Left hindlimb (tissue), 1 donor: ENCODE measurements around the gene MRPL20.
"Not testable (repeated sequence)": the region's sequence is repeated elsewhere in the genome, so short reads cannot be mapped to it uniquely, and the experiment has no call there.

ENCODE experiments used
- DNase-seq: peaks from one replicate; pipeline ENCODE4 v3.0.0-alpha.2; 2018

MRPL20 gene

GRCh38 chr1:1425753-1426495 is 18.8 kb upstream of the MRPL20 start:
- DNase-seq = no peak

- no peak for DNase-seq
Observed at GRCh38 chr1:1425426-1425752, 18.3 kb upstream of the MRPL20 start.

DNA sequence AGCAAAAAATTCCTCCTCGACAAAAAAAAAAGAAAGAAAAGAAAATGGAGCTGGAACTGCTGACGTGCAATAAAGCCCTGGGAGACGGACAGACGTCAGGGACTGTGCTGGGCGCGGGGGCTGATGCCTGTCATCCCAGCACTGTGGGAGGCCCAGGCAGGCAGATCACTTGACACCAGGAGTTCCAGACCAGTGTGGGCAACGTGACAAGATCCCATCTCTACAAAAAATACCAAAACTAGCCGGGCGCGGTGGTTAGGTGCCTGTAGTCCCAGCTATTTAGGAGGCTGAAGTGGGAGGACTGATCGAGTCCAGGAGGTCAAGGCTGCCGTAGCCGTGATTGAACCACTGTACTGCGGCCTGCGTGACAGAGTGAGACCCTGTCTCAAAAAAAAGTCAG is 17.6 kb upstream of the MRPL20 start:
- no peak for DNase-seq

DNA sequence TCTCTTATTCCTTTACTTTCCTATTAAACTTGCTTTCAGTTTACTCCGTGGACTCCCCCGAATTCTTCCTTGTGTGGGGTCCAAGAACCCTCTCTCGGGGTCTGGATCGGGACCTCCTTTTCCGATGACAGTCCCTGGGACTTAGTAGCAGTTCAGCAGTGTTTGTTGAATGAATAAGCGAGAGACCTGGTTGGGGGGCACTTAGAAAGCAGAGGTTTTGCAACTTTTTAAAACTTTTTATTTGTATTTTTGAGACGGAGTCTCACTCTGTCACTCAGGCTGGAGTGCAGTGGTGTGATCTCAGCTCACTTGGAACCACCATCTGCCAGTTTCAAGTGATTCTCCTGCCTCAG is 16.1 kb upstream of the MRPL20 start:
- no peak for DNase-seq

GRCh38 chr1:1422465-1423244 is 15.6 kb upstream of the MRPL20 start:
- DNase-seq = peak; percentile 36

GRCh38 chr1:1421907-1422464 is 14.9 kb upstream of the MRPL20 start:
- DNase-seq = no peak

DNA sequence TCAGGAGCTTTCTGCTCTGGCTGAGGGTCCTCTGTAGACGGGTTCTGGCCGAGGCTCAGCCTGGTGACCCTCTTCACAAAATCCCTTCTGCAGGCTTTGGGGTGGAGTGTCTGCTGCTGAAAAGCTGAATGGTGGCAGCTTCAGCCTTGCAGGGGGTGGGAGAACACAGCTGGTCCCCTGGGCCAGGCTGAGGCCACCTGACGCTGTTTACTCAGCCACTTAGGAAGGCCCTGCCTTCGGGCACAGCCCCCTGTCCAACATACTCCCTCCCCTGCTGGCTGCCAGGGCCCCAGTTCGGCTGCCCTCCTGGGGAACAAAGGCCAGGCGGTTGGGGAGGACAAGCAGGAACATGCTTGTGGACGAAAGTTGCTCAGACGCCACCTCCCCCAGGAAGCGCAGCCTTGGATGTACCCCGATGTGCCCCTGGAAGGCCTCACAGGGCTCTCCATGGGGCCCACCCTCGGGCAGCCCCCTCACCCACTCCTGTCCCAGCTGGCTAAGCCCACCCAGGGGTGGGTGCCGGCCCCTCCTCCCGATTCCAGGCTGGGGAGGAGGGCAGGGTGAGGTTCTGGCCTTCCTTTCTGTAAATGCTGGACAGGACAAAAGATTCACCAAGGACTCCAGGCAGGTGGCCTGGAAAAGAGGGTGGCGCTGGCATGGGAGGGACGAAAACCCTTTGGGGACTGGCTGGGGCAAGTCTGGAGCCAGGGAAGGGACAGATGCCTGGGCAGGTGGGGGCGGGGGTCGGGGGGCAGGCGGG is 14.2 kb upstream of the MRPL20 start, which contains the start of gene ANKRD65:
ANKRD65 (minus strand) TSS at position 130 of the 760 bp plus-strand sequence. CDS start 271 bp downstream, outside the sequence.
- DNase-seq = no peak

DNA sequence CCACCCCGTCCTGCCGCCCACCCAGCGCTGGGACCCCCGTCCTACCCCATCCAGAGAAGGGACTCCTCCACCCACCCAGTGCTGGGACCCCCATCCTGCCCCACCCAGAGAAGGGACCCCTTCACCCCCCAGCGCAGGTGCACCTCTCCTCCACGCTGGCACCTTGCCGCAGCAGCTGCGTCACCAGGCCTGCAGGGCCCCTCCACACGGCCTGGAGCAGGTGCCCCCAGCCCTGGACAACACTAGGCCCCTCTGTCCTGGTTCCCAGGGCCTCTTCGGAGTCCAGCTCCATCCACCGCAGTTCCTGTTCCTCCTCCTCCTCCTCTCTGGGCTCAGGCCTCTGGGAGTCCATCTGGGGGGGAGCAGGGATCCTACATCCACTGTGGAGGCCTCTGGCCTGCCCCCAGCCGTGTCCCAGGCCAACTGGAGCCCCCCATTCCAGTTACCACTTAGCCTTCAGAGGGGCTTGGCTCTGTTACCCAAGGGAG is 13.6 kb upstream of the MRPL20 start:
- no peak for DNase-seq

DNA sequence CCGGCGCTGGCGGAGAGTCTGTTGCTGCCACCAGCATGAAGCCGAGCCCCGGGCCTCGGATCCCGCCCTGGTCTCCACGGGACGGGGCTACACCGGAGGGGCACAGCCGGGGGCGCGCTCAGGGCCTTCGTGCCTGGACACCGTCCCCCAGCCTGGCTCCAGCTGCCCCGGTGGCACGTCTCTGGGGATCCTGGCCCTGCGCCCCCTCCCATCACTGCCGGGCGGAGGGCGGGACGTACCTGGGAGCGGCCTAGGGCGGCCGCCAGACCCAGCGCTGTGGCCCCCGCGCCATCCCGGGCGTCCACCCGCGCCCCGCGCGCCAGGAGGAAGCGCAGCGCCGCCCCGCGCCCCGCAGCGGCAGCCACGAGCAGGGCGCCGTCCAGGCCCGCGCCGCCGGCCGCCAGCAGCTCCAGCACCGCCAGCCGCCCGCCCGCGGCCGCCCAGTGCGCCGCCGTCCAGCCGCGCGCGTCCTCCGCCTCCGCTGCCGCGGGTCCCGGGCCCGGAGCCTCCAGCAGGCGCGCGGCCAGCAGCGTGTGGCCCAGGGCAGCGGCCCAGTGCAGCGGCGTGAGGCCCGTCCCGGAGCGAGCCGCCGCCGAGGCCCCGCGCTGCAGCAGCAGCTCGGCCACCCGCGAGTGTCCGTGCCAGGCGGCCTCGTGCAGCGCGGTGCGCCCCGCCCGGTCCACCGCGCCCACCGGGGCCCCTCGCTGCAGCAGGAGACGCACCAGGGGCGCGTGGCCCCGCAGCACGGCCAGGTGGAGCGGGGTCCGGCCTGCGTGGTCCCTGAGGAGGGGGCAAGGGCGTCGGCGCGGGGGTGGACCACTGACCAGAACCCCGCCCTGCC is 12.9 kb upstream of the MRPL20 start:
- peak; percentile 48 for DNase-seq

GRCh38 chr1:1419363-1419812 is 12.3 kb upstream of the MRPL20 start:
- DNase-seq = no peak

DNA sequence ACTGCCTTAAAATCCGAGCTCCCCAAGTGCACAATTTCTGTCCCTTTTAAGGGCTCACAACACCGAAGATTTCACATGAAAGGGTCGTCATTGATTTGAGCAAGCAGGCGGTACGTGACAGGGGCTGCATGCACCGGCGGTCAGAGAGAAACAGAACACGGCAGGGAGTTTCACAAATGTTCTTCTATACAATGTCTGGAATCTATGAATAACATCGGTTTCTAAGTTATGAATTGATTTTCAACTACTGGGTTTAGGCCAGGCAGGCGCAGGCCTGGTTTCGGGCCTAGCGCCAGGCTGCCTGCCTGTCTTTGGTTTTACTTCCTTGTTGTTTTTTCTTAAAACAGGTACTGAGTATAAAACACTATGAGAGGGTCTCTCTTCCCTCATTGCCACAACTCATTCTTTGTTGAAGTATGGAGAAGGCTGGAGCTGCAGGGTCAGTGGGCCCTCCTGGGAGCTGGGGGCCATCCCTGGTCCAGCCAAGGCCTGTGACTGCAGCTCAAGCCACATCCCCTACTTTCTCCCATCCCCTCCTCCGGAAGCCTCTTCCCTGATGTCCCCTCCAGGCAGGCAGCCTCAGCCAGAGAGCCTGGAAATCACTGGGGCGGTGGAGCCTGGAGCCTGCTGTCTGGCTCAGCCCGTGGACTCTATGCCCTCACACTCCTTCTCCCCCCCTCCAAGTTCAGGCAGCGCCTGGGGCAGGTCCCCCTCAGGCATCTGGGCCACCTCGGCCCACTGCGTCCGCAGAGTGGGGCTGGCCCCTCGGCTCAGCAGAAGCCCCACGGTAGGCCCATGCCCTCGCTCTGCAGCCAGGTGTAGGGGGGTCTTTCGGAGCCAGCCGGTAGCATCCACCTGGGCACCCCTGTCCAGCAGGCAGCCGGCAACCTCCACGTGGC is 11.6 kb upstream of the MRPL20 start:
- DNase-seq = no peak

GRCh38 chr1:1417825-1418463 is 10.9 kb upstream of the MRPL20 start:
- DNase-seq = peak; percentile 46

GRCh38 chr1:1417396-1417795 is 10.3 kb upstream of the MRPL20 start:
- not testable (repeated sequence) for DNase-seq

- no peak for DNase-seq
Observed at GRCh38 chr1:1415751-1416150, 8.7 kb upstream of the MRPL20 start.

DNA sequence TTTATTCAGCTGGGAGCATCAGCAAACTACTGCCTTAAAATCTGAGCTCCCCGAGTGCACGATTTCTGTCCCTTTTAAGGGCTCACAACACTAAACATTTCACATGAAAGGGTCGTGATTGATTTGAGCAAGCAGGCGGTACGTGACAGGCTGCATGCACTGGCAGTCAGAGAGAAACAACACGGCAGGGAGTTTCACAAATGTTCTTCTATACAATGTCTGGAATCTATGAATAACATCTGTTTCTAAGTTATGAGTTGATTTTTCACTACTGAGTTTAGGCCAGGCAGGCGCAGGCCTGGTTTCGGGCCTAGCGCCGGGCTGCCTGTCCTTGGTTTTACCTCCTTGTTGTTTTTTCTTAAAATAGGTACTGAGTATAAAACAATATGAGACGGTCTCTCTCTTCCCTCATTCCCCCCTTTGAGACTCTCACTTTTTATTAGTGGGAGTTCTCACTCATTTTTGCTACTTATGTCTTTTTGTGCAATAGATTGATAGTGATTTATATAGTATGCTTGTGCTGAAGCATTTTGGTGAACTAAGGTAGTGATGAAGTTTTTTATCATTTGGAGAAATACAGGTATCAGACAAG is 5.3 kb upstream of the MRPL20 start:
- DNase-seq = not testable (repeated sequence)

GRCh38 chr1:1411626-1412025 is 4.5 kb upstream of the MRPL20 start:
- DNase-seq = no peak

DNA sequence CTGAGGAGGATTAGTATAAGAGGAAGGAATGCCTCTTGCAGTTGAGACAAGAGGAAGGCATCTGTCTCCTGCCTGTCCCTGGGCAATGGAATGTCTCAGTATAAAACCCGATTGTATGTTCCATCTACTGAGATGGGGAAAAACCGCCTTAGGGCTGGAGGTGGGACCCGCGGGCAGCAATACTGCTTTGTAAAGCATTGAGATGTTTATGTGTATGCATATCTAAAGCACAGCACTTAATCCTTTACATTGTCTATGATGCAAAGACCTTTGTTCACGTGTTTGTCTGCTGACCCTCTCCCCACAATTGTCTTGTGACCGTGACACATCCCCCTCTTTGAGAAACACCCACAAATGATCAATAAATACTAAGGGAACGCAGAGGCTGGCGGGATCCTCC is 3.1 kb upstream of the MRPL20 start:
- DNase-seq = not testable (repeated sequence)

- DNase-seq = no peak
Observed at GRCh38 chr1:1407636-1408318, 684 bp upstream of the MRPL20 start.

GRCh38 chr1:1406101-1406820 is 832 bp downstream of the MRPL20 start:
- DNase-seq = no peak
